ENCODE data around the gene HHLA2. TPM values are rescaled to one million over a fixed set of nuclear protein-coding genes. Genes with fewer than 3 reads are reported as not detected.
A peak's percentile ranks its signal among the peaks of the same experiment; 100 is the strongest.

The HHLA2 gene
- total RNA-seq, 1 donor from 2014 or later: not detected

DNA sequence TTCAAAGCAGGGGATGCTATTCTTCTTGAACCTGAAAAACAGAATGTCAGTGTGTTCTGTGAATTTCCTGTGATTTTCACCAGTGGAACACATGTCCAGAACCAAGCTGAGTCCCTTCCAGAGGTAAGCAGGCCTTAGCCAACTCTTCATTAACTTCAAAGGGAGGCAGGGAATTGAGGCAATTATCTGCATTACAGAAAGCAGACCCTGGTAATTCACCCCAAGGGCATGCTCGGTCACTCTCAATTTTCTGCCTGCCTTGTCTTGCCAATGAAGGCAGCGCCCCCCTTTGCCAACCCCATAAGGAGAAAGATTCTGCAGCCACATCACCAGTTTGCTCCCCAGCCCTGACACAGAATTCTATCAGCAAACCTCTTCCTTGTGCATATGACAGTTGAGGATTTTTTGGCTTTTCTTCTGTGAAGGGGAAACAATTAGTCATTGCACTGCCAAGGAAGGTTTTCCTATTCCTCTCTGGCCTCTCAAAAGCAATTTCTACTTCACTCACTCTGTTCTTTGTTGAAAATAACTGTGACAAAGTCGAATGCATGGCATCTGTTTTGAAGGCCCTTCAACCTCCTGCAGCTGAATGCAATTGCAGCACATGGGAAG lies 85.3 kb downstream of the HHLA2 start:
- intact Hi-C loops (cut with DNase I): no loop called here
- DNase-seq: no peak
- no peak for ATAC-seq (ENCODE audit: poor library complexity)

DNA sequence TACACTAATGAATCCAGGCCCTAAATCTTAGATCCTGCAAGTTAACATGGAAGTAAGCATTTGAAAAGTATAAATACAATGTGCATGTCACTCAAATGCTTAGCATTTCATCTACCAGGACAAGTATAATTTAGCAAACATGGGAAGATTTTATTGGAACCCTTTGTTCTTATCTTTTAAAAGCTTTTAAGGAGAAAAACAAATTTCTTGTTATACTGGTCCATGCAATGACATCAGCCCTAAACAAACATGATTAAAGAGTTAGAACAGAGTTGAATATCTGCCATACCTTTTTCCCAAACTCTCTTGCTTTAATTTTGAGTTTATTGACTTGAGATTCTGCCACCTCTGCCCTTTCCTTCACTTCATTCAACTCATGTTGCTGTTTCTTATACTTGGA lies 87.0 kb downstream of the HHLA2 start:
- DNase-seq: no peak
- intact Hi-C loops (cut with DNase I): no loop called here
- ATAC-seq (ENCODE audit: poor library complexity): no peak

DNA sequence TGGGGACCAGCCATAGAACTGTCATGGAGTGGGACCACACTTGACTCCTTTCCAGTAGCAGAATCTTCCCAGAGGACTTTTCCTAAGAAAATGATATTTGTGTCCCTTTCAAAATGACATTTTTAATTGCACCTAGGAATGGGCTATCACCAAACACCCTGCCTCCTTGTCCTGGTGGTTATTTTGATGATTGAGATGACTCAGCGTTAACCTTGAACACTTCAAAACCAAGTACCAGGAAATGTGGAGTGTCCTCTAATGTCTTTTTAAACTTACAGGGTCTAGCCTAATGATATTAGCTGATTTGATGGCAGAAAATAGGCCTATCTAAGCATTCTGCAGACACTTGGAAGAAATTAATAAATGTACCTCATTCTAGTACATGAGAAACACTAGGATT lies 90.7 kb downstream of the HHLA2 start:
- ATAC-seq (ENCODE audit: poor library complexity): no peak
- no peak for DNase-seq
- intact Hi-C loops (cut with DNase I): no loop called here

DNA sequence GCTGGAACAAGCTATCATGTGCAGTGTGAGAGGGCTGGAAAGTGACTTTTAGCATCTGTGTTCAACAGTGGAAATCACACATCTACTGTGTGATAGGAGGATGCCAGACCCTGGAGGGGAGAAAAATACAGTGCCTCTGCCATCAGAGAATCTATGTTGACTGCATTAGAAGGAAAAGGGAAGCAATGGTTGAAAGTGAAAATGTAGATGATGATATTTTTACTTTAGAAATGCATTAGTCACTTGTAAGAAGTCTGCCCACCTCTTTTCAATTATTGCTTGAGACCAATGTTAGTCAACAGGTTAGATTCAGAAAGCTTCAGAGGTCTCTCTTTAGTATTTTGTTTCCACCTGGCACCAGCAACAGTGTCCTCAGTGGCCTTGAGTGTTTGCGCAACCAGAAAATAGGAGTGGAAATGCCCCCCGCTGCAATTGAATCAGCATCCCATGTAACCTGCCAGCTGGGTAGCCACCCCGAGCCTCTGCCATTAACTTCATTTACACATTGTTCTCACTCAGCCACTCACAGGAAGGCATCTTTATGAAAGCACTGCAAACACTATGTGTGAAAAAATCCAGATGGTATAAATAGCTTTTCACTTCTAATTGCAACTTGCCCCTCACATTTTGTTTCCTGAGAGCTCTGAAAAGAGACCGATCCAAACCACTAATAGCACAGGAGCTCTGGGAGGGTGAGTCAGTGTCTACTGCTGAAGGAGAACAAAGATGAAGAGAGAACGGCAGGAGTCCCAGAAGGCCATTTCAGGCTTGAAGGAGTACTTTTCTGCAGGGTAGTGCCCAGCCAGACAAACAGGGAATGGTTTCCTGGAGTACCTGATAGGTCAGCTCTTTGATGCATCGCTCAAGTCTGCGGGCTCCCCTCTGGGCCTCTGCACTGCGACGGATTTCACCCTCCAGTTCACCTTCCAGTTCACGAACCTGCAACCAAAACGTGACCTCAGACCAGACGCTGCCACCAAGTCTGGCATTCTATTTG lies 92.1 kb downstream of the HHLA2 start:
- DNase-seq (no peak), ATAC-seq (ENCODE audit: poor library complexity) (no peak)
- intact Hi-C loops (cut with DNase I): no loop called here

DNA sequence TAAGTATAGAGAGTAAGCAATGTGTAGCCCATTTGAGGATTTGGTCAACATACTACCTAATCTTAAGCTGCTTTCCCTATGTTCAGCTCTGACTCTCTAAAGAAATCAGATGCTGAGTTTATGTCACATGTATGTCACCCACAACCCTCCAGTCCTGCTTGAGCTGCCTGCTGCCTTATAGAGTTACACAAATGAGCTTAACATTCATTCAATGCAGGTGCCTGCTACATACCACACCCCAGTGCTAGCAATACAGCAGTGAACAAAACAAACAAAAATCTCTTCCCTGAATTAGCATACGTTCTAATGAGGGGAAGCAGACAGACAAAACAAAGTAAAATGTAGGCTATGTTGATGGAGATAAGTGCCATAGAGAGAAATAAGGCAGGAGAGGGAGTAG lies 93.0 kb downstream of the HHLA2 start:
- intact Hi-C loops (cut with DNase I): no loop called here
- ATAC-seq (ENCODE audit: poor library complexity) (no peak), DNase-seq (no peak)

DNA sequence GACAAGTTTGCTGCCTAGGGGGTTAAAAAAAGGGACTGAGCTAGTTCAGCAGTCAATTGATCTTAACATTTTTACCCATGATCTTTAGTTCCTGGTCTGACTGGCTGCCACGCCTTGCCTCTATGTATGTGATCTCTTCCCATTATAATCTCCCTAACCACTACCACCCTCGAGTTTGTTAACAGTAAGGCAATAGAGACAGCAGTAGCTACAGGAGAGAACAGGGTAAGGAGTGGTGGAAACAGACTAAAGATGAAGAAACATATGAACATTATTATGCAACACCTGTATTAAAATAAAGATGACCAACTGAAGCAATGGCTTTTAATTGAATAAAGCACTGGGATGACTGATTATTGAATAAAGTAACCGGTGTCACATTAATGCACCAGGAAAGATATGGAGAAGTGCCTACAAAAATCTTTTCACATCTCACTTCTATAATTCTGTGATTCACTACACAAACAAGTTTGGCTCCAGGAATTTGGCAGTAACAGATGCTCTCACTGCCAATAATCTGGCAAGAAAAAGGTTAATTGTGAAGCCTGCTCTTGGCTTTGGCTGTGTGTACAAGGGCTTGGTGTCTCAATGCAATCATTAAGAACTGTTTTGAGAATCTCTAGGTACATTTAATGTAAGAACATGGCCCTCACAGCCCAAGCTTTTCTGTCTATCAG lies 95.7 kb downstream of the HHLA2 start:
- no peak for ATAC-seq (ENCODE audit: poor library complexity)
- intact Hi-C loops (cut with DNase I): no loop called here
- no peak for DNase-seq

DNA sequence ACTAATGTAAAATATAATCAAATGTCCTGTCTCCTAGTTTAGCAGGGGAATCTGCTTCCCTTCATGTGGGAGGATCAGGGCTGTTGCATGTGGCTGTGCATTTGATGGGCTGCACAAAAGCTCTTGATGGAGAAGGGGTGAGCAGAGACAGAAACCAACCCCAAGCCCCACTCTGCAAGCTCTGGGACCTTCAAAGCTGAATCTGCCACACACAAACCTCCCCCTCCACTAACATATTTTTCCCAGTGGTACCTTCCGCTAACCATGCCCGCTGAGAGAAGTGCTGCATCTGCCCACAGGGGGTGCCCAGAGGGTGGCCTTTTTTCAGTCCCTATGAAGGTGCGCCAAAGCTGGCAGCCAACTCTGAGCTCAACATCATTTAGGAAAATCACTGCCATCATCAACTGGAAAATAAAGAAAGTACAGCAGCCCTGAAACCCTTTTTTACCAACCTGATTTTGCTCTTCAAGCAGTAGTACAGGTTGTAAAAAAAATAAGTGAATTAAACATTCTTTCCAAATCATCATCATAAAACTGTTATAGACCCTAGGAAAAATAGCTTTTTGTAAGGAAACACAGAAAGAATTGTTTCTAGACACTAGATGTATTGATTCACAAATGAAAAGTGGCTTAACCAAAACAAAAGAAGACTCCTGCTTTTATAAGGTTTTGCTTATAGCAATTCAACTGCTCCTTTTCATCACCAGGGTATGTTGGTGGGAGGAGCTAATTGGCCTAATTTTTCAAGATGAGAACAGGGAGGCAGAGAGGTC lies 97.0 kb downstream of the HHLA2 start:
- DNase-seq: no peak
- ATAC-seq (ENCODE audit: poor library complexity): no peak
- intact Hi-C loops (cut with DNase I): no loop called here

DNA sequence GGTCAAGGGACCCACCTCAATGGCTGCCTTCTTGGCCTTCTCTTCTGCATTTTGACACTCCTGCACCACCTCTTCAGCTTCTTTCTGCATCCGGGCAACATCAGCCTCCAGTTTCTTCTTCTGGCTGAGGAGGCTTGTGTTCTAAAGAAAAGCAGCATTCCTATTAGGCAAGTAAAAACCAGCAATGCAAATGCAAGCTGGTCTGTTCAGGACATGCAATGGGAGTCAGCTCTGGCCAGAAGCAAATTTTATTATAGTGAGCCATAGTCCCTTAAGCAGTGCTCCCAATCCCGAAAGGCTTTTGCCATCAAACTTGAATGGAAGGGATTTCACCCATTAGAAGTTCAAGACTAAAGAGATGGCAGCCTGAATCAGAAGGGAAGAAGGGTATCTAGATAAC lies 97.7 kb downstream of the HHLA2 start:
- DNase-seq: no peak

DNA sequence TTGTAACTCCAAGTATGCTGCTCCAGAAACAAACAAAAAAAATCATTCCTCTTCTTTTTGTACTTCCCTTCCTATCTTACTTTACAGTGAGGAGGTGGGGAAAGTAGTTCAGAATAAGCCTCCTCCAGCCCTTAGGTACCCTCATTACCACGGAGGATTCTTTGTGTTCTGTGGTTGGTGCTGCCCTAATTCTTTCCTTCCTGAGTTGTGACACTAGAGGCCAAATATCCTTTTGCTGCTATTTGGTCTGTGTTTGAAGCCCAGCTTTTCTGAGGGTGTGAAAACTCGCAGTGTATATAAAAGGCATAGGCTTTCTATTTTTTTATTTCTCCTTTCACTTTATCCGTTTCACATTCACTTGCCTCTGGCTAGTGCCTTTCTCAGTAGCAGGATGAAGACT lies 98.2 kb downstream of the HHLA2 start:
- DNase-seq (no peak), ATAC-seq (ENCODE audit: poor library complexity) (no peak)
- intact Hi-C loops (cut with DNase I): no loop called here

More for the DNA sequence above, 97.7 kb downstream of the HHLA2 start:
- no peak for ATAC-seq (ENCODE audit: poor library complexity)
- intact Hi-C loops (cut with DNase I): no loop called here

DNA sequence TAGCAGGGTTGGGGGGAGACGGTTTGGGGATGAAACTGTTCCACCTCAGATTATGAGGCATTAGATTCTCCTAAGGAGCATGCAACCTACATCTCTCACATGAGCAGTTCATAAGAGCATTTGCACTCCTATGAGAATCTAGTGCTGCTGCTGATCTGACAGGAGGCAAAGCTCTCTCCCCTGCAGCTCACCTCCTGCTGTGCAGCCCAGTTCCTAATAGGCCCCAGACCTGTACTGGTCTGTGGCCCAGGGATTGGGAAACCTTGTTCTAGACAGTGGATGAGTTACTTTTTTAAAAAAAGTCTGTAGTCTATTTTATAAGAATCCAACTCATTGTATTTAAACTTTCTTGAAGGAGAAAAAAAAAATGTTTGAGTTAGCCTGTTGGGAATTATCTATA lies 100.0 kb downstream of the HHLA2 start:
- ATAC-seq (ENCODE audit: poor library complexity) (no peak), DNase-seq (no peak)
- intact Hi-C loops (cut with DNase I): no loop called here

DNA sequence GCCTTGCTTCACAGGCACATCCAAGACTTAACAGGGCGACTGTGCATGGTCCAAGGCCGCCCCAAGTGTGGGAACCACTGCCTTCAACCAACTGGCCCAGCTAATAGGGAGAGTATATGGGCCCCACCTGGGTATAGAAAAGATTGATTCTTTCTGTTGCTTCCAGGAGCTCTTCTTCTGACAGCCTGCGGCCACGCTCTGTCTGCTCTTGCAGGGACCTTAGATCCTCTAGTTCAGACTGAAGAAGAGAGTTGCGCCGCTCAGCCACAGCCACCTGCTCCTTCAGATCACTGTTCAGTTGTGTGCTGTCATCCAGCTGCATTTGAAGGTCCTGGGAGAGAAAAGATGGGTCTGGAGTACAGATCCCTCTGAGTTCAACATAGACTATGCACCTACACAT lies 102.2 kb downstream of the HHLA2 start:
- intact Hi-C loops (cut with DNase I): no loop called here
- DNase-seq (no peak), ATAC-seq (ENCODE audit: poor library complexity) (no peak)

DNA sequence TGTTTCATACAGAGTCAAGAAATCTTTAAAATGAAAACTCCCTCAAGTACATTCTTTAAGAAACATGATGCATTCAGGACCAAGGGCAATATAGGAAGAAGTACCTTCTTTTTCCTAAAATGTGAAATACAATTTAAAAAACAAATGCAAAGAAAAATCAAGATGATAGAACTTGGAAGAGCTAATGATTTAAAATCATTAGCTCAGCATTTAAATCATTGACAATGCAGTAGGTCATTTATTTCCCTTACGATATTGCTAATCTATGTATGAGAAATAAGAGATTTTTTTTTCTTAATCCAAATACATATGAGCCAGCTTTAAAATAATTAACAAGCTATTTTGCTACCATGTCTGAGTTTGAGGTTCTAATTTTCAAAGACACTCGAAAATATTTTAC lies 105.5 kb downstream of the HHLA2 start:
- no peak for DNase-seq
- intact Hi-C loops (cut with DNase I): no loop called here
- no peak for ATAC-seq (ENCODE audit: poor library complexity)

DNA sequence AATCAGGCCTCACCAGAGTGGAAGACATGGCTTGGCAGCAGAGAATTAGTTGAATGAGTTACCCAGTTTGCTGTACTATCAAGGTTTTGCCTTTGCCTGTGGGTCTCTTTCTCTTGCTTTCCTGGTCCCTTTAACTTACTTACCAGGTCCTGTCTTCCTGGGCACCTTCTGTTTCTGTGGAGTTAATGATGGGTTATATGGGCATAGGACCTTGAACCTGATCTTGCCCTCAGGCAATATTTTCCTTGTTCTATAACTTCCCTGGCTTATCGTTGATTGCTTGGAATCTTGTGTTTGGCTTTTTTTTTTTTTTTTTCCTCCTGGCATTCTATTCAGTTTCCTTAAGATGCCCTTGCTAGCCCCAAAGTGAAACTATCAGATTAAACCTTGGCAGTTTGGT lies 106.8 kb downstream of the HHLA2 start:
- intact Hi-C loops (cut with DNase I): no loop called here
- ATAC-seq (ENCODE audit: poor library complexity) (no peak), DNase-seq (no peak)

DNA sequence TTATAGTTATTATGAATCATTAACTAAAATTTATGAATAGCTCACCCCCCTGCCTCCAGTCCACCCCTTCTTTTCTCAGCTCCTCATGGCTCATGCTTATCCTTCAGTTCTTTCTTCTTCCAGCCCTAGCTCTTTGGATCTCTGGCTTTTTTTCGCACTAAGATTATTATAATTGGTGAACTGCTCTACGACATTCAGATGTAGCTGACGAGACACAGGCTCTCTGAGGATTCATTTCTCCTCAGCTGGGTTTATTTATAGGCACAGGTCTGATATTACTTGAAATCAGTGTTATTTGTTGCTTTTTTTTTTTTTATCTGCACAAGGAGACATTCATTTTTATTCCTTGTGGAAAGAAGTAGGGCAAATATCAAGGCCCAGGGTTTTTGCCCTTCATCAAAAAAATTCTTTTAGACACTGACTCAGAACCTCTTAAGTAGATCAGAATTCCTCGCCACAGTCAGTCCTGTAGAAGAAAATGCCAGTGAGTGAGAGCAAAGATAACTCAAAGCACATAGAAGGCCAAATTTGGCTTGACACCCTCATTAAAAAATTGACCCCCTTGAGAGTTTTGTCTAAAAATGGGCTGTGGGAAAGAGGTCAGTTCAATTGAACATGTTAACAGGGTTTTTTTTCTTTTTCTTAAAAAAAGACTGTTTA lies 107.5 kb downstream of the HHLA2 start:
- intact Hi-C loops (cut with DNase I): no loop called here
- DNase-seq (no peak), ATAC-seq (ENCODE audit: poor library complexity) (no peak)

DNA sequence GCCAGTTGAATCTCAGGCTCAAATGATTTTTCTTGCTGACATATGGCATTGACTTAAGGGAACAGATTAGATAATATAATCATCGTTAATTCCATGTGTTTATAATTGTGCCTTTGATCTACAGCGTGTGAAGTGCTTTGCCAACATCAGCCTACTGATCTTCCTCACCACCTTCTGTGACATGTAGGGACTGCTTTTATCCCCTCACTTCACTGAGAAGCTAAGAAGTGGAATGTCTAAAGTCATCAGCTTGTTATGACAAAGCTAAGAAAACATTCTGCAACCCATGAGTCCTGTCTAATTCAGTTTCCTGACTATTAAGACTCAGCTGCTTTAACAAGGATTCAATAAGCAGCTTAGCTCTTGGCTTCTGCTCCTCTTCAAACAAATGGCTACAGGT lies 108.0 kb downstream of the HHLA2 start:
- intact Hi-C loops (cut with DNase I): no loop called here
- ATAC-seq (ENCODE audit: poor library complexity): no peak

DNA sequence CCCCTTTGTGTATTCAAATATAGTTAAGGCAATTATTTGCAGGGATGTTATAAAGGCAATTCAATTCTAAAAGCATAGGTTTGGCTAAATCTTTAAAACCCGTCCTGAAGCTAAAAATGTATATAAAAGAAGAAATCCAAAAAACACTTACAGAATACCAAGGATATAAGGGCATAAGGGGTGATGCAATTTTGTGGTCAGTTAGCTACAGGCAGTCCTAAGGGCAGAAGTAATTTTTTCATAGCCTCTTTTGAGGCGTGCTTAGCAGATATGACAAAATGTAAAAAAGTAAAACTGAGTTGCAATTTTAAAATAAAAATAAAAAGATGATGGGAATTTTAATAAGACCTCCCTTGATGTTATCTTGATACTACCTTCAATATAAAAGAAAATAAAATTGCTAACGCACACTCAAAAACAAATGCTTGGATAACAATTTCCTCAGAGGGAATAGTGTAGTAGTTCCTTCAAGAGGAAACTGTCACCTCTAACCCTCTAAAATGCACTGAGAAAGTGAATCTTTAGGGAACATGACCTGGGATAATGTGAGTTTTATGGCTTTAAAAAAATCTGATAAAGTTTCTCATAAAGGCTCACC lies 109.8 kb downstream of the HHLA2 start:
- intact Hi-C loops (cut with DNase I): no loop called here
- DNase-seq (no peak), ATAC-seq (ENCODE audit: poor library complexity) (no peak)

More for the DNA sequence above, 108.0 kb downstream of the HHLA2 start:
- no peak for DNase-seq

DNA sequence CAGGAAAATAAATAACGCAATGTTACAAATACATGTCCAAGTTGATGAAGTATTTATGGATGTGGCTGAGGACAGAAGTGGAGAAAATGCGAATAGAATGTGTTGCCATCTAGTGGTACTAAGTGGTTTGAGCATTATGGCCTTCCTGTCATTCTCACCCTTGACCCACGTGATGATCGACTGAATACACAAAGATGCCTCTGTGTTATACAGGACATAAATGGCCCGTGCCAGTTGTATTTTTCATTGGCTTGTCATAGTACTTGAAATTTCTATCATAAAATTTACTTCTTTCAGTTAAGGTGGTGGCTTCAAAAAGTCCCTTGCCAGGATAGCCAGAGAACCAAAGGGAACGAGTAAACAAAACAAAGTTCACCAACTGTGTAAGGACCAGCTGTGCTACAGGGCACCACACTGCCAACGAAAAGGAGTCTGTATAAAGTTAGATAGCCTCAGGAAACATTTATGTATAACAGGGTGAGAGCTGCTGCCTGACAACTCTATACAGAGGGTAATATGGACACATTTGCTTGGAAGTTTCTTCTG lies 110.4 kb downstream of the HHLA2 start:
- DNase-seq (no peak), ATAC-seq (ENCODE audit: poor library complexity) (peak; percentile 81)
- intact Hi-C loops (cut with DNase I): no loop called here

DNA sequence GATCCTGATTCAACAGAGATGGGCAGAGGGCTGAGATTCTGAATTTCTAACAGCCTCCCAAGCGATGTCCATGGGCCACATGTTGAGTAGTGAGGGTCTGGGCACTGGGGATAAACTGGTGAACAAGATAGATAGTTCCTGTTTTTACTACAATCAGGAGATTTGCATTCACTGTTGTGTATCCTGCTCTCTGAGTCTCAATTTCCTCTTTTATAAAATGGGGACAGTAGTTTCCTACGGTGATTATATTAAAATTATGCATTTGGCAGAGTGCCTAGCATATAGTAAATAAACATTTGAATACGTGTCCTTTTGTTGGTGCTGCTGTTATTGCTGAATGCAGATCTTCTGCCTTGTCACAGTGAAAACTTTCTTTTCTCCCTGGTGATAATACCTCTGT lies 111.5 kb downstream of the HHLA2 start:
- DNase-seq (no peak), ATAC-seq (ENCODE audit: poor library complexity) (no peak)
- intact Hi-C loops (cut with DNase I): no loop called here
